Fibroblast of upper back skin (primary cell): ENCODE results near the gene FALEC.
"Not testable (repeated sequence)": the region's sequence is repeated elsewhere in the genome, so short reads cannot be mapped to it uniquely, and the experiment has no call there.

Source experiments
- DNase-seq: peaks from one replicate; pipeline ENCODE4 v3.0.0-alpha.2; 2013

The FALEC gene

GRCh38 chr1:150560576-150561253 is 45.2 kb downstream of the FALEC start:
- DNase-seq = no peak

GRCh38 chr1:150561254-150561973 is 45.9 kb downstream of the FALEC start:
- DNase-seq = peak; percentile 99

- DNase-seq = peak; percentile 93
Measured at GRCh38 chr1:150561974-150562445, 46.5 kb downstream of the FALEC start.

- no peak for DNase-seq
Measured at GRCh38 chr1:150562446-150563339, 47.1 kb downstream of the FALEC start.

GRCh38 chr1:150563340-150564038 is 47.9 kb downstream of the FALEC start:
- peak; percentile 36 for DNase-seq

- DNase-seq = peak; percentile 68
Measured at GRCh38 chr1:150564051-150564991, 48.8 kb downstream of the FALEC start.

GRCh38 chr1:150565240-150565991 is 49.9 kb downstream of the FALEC start:
- not testable (repeated sequence) for DNase-seq

GRCh38 chr1:150566589-150567340 is 51.2 kb downstream of the FALEC start:
- DNase-seq = no peak

- DNase-seq = no peak
Measured at GRCh38 chr1:150567341-150567716, 51.8 kb downstream of the FALEC start.

- peak; percentile 96 for DNase-seq
Measured at GRCh38 chr1:150567717-150568593, 52.4 kb downstream of the FALEC start.

GRCh38 chr1:150568594-150568966 is 53.0 kb downstream of the FALEC start:
- DNase-seq = no peak

- DNase-seq = no peak
Measured at GRCh38 chr1:150572918-150573647, 57.5 kb downstream of the FALEC start.

GRCh38 chr1:150573648-150574071 is 58.1 kb downstream of the FALEC start:
- DNase-seq = not testable (repeated sequence)

- no peak for DNase-seq
Measured at GRCh38 chr1:150574260-150575071, 58.9 kb downstream of the FALEC start.

- no peak for DNase-seq
Measured at GRCh38 chr1:150575072-150575489, 59.5 kb downstream of the FALEC start.

- no peak for DNase-seq
Measured at GRCh38 chr1:150575518-150576366, 60.2 kb downstream of the FALEC start.
